UCSD-AML1 (cell line): Measurements from ENCODE around the gene IQCN.

Experiments used
- DNase-seq: peaks from one replicate; lab custom pipeline; 2025; ENCODE audit not compliant: unreplicated experiment; lab: John Stamatoyannopoulos, UW

Gene IQCN

DNA sequence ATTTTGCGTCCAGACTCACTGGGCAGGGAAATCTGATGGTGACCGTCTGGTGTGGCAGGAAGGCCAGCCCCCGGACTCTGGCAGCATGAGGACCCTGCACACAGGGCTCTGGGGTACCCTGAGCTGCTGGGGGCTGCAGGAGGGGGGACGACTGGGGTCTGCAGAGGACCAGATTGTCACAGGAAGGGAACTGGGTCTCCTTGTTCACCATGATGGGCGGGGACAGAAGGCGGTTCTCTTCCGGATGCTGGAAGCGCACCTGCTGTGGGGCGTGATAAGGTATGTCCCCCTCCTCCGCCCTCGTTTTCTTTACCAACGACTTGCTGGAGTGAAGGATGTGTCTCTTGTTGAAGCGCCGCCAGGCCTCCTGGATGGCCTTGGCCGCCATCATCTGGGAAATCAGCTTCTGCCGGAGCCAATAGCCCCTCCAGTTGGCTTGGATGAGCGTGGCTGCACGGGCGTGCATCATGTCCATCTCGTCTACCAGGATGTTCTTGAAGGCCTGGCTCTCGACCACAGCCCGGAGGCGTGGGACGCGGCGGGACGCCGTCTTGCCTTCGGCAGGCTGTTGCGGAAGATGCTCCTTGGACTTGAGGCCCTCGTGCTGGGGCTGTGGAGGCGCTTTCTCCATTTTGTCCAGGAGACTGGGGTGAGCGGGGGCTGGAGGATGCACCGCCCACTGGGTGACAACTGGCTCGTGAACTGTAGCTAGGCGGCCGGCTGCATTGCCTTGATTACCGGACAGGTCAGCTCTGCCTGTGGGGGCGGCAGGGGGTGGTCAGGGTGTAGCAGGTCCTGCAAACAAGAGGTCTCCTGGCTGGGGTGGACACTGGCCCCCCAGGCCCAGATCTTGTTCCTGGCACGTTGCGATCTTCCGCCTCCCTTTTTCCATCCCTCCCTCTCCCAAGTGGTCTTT is 7.2 kb downstream of the IQCN start:
- no peak for DNase-seq

DNA sequence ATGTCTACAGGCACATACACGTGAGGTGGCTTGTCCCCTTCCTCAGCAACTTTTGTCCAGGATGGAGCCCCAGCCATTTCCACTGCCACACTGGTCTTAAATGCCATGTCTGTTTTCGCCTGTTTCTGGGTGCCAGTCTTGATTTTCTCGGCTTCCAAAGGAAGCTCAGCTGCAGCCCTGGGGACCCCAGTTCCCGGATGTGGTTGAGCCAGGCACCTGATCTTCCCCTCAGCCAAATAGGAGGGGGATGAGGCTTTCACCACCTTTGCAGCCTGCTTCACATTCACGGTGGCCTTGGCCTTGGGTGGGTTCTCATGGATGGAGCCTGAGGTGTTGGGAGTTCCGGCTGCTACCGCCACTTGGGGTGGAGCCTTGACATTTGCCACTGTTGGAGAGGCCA is 8.7 kb downstream of the IQCN start:
- no peak for DNase-seq

DNA sequence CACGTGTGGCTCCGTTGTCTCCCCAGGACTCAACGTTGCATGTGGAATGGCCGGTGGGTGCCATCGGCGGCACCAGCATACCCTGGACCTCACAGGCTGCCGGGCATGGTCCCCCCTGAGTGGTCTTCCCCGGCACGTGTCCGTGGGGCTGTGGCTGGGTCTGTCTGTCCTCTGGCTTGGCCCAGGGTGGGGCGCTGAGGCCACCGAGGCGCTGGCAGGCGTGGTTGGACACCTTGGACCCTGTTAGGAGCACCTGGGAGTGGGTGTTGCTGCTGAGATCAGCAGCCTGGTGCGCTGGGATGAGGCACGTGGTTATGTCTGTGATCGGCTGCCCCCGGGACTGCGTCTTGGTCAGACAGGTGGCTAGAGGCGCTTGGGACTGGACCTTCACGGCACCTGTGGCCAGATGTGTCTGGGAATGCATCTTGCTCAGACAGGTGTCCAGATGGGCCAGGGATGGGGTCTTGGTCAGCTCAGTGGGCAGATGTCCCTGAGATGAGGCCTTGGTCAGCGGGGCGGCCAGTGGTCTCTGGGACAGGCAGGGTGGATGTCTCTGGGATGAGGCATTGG is 9.2 kb downstream of the IQCN start:
- DNase-seq, result no peak

DNA sequence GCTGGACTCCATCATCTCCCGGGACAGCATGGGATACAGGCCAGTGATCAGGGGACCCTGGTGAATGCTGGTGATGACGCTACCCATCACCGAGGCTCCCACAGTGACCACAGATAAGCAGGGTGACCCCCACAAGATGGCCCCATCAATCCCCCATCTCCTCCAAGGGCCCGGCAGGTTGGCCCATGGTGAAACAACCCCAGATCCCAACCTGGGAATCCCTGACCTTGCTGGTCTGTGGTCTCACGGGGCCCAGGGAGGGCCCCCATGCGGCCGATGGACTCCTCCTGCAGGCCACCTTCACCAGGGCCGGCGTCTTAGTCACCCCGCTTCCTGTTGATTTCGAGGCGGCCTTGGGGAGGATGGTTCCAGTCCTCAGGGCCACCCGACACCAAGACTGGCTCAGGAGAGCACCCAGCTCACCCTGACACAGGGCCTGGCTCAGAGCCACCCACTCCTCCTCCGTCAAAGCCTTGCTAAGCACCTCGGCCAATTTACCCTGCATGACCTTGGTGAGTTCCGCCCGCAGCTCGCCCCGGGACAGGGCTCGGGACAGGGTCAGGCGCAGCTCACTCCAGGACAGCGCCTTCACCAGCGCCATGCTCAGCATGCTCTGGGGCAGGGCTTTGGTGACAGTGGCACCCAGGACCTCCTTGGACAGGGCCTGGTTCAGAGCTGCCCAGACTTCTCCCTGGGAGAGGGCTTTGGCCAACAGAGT is 10.0 kb downstream of the IQCN start:
- no peak for DNase-seq

DNA sequence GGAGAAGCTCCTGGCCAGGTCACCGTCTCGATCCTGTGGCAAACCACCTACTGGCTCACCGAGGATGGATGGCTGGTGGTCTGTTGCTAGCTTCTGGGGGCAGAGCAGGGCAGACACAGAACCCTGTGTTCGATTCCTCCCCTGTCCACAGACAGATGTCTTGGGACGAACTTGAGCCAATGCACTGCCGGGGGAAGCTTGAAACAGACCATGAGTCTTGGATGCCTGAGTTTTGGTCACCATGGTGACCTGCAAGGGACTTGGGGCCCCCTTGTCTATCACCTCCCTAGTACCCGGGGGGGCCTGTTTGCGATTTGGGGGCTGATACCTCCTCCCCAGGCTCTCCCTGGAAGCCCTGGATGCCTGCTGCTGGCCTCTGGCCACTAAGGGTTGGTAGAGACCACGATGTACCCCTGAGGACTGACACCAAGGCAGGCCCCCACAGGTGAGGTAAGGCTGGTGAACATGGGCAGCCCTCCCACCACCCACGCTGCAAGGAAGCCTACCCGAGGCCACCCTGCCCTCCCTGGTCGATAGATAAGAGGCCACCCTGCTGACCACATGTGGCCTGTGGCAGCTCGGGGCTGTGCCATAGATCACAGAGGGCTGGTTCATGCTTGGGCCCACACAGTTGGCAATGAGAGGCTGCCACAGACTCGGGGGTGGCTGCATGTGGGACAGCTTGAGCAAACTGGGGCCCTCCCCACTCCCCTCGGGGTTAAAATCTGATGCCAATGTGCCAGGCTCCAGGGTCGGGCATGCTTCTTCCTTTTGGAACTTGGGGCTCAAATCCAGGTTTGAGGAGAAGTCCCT is 10.7 kb downstream of the IQCN start:
- no peak for DNase-seq

DNA sequence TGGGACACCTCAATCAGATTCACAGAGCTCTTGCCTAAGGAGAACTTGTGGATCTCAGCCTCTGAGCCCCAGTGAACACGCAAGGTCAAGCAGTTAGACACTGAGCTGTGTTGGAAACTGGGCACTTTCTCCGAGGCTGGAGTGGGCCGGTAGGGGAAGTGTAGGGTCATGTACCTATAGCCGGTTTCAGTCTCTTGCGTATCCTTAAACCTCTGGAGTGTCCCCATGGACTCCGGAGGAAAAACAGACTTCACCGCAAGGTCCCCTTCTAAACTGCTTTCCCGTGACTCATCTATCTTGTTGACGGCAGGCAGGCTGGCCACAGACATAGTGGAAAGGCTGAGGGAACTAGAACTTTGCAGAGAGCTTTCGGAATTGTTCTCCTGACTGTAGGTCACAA is 11.3 kb downstream of the IQCN start:
- DNase-seq, result no peak

DNA sequence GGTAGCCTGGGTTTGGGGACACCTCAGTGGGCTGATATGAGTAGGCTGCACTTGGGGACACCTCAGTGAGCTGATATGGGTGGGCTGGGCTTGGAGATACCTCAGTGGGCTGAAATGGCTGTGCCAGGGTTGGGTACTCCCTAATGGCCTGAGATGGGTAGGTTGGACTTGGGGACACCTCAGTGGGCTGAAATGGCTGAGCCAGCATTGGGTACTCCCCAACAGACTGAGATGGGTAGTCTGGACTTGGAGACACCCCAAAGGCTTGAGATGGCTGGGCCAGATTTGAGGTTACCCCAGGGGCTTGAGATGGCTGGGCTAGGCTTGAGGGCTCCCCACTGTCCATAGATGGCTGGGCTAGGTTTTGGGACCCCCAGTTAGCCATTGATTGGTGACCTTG is 12.1 kb downstream of the IQCN start:
- no peak for DNase-seq

DNA sequence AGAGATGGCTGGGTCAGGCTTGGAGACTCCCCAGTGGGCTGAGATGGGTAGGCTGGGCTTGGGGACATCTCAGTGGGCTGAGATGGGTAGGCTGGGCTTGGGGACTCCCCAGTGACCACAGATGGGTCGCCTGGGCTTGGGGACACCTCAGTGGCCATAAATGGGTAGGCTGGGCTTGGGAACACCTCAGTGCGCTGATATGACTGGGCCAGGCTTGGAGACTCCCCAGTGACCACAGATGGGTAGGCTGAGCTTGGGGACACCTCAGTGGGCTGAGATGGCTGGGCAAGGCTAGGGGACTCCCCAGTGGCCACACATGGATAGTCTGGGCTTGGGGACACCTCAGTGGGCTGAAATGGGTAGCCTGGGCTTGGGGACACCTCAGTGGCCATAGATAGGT is 12.8 kb downstream of the IQCN start:
- DNase-seq, result no peak

DNA sequence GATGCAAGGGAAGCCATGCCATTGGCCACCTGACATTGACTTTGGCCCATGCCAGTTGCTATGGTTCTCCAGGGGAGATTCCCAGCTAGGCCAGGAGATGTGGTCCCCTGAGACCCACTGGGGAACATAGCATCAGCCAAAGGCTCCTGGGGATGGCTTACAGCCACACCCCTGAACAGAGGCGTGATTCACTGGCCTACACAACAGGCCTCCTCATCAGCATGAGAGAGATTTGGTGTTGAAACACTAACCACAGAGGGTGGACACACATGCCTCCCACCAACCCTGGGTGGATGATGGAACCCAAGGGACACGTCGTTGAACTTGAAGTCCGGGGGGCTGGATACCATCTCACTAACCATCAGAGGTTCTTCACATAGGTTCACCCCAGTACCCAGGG is 14.4 kb downstream of the IQCN start:
- no peak for DNase-seq

DNA sequence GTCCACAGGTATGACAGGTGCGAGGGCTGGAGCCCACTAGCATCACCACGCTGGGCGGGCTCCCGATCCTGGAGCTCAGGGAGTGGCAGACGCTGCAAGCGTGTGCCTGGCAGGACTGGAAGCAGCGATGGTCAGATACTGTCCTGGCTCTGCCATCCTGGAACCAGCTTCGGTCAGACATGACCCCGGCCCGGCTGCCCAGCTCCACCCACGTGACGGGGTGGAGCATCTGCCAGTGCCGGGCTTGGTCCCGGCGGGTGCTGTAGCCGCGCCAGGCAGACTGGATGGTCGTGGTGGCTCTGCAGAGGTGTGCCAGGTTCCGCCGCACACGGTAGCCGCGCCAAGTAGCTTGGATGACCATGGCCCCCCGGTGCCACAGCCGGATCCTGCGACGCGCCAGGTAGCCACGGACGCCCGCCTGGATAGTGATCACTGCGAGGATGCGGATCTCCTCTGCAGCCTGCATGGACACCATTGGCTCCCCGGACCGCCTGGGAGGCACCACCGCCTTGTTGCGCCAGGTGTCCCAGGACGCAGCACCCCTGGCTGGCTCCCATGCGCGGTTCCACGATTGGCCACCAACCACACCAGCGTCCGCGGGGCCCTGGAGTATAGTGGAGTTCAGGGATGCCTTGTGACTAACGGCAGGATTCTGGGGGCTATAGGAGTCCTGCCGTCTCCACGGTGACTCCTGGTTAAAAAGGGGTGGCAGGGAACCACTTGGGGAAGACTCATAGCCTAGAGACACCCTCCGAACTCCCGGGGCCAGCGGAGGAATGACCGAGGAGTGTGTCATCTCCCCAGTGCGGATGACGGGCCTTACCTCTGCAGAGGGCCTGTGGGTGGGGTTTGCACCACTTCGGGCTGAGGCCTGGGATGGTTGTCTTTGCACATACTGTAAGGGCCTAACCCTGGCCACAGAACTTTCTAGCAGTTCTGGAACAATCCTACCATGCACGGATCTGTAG is 16.5 kb downstream of the IQCN start:
- no peak for DNase-seq

DNA sequence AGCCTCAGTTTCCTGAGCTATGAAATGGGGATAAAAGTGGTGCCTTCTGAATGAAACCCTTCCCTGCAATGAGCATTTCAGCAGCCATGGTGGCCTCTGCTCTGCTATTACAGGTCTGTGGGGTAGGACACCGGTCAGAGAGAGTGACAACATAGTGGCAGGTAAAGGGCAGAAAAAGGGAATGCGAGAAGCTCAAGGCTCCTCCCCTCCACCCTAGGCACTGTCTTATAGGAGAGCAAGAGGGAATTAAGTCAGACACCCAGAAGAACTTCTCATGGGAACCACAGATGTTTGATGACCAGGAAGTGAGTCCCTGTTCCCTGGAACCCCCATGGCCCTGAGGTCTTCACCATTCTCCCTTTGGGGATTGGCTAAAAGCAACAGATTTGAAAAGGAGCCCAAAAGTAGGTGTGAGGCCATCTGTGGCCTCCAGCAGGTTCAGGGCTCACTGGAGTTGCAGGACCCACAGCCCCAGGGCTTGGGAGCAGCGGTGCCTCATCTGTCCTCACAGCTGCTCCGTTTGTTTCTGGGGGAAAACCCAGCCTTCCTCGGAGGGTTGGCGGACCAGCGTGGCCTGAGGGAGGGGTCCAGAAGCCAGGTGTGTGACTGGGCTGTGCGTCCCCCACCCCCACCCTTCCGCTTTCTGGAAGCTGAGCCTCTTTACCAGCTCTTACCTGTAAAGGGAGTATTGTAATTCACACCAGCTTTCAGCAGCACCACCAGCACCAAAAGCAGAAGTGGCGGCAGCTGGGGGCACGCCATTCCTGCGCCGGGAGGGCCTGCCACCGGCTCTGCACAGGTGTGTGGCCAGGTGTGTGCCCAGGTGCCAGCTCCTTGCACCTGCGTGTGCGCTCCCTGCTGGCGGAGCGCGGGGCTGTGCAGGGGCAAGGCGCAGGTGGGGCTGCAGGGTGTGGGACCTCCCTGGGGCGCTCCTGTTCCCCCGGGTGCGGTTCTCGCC is 19.4 kb downstream of the IQCN start:
- no peak for DNase-seq

DNA sequence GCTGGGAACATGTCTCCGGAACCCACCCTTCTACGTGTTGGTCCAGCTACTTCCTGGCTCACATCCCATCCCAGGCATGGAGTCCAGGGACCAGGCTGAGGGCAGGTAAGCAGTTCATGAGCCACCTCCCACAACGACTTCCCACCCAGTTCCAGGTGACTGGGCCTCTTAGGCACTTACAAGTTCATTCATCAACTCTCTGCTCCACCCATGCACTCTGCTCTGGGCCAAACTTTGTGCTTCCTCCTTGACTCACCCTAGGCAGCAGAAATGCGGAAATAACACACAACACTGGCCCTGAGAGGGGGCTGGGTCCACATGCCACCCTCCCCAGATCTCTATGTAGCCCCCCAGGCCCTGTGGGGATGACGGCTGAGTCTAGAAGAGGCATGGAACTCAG is 20.5 kb downstream of the IQCN start:
- peak; percentile 30 for DNase-seq

DNA sequence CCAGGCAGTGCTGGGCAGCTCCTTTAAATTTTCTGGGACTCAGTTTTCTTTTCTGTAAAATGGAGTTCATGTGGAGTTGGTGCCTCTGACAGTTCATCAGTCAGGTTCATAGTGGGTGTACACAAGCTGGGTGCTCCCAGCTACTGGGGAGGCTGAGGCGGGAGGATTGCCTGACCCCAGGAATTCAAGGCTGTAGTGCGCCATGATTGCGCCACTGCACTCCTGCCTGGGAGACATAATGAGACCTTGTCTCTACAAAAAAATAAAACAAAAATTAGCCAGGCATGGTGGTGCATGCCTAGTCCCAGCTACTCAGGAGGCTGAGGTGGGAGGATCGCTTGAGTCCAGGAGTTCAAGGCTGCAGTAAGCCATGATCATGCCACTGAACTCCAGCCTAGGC is 21.1 kb downstream of the IQCN start:
- DNase-seq, result no peak

DNA sequence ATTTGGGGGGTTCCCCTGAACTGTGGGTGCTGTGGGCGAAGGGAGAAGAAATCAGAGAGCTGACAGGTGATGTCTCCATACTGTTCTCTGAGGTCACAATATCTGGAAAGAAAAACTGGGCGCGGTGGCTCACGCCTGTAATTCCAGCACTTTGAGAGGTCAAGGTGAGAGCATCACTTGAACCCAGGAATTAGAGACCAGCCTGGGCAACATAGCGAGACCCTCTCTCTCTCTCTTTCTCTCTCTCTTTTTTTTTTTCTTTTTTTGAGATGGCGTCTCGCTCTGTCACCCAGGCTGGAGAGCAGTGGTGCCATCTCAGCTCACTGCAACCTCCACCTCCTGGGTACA is 21.9 kb downstream of the IQCN start:
- DNase-seq, result no peak

DNA sequence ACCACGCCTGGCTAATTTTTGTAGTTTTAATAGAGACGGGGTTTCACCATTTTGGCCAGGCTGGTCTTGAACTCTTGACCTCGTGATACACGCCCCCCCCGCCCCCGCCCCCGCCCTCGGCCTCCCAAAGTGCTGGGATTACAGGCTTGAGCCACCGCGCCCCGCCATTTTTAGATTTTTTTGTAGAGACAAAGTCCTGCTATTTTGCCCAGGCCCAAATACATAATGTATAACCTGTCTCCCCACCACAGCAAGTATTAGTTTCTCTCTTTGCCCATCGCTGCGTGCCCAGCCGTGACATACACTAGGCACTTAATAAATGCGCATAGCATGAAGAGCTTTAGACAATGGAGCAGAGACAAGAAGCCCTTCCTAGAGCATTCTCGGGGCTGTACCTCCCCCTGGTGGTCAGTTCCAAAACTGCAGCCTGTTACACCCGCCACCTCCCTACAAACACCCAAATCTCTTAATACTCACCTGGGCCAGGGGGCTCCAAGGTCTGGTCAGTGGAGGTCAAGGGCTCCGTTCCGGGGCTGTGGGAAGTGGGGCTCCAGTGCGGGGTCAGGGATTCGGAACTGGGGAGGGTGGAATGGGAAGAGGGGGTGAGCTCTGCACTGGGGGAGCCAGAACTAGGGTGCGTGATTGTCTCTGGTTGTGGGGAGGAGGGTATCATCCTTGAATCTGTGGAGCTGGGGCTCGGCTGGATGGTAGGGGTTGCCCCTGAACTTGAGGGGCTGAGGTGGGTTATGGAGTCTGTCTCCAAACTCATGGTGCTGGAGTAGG is 22.5 kb downstream of the IQCN start:
- DNase-seq, result peak; percentile 73

DNA sequence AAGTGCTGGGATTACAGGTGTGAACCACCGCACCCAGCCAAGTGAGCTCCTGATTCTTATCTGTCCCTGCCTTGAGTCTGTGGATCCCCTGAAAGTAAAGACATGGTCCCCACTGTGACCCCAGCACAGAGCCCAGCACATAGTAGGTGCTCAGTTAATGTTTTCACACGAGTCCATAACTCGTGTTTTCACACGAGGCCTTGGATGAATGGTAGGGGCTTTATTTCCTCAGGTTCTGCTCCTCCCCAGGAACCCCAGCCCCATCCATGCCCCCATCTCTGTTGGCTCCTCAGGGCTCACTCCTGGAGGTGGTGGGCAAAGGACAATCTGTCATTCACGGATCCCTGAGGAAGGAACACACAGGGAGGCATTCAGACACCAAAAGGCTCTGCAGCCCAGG is 24.4 kb downstream of the IQCN start:
- no peak for DNase-seq

DNA sequence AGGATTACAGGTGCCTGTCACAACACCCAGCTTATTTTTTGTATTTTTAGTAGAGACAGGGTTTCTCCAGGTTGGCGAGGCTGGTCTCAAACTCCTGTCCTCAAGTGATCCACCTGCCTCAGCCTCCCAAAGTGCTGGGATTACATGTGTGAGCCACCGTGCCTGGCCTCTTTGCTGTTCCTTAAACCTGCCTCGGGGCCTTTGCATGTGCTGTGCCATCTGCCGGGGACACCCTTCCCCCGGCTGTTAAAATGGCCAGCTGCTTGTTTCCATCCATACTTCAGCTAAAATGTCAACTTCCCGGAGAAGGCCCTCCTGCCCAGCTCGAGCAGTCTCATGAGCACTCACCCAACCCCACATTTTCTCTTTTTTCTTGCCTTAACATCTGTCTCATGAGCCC is 29.0 kb downstream of the IQCN start:
- no peak for DNase-seq

DNA sequence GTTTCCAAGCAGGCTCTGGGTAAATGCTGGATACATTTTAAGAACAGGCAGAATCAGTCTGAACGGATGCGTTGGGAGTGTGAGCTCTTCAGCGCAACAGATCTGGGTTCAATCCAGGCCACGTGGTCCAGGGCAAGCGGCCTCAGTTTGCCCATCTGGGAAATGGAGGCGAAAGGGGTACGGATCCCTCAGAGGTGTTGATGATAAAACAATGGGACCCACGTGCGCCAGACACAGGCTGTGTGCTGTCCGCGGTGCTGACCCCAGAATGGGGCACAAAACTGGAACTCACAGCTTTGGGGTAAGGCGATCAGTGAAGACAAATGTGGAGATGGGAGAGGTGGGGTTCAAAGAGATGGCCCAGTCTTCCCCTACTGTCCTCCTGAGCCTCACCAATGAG is 34.9 kb downstream of the IQCN start:
- peak; percentile 17 for DNase-seq
